ENCODE data around the gene PLCL2.

GRCh38 chr3:17122758-17123157, 238.0 kb downstream of the PLCL2 start:
- no peak for TF ChIP-seq CTCF (IDR thresholded peaks at IDR 0.05)
- TF ChIP-seq POLR2A (IDR thresholded peaks at IDR 0.05), result no peak
